GM23248 (cell line): ENCODE data around the gene ROCK2.

Experiments
- EZH2 ChIP-seq: fragments of 200-600 bp; sonication (generic); IDR thresholded peaks from 2 replicates; pipeline ENCODE4 v1.6.1; 2018; ENCODE audit warnings: antibody characterized with exemption, mild to moderate bottlenecking; ENCODE audit not compliant: insufficient read depth, poor library complexity, severe bottlenecking
- EZH2phosphoT487 ChIP-seq: fragments of 200-600 bp; sonication (generic); IDR thresholded peaks from 2 replicates; pipeline ENCODE4 v1.6.1; 2018; ENCODE audit warnings: antibody characterized with exemption, moderate library complexity, mild to moderate bottlenecking, low read depth; ENCODE audit not compliant: insufficient read depth

DNA sequence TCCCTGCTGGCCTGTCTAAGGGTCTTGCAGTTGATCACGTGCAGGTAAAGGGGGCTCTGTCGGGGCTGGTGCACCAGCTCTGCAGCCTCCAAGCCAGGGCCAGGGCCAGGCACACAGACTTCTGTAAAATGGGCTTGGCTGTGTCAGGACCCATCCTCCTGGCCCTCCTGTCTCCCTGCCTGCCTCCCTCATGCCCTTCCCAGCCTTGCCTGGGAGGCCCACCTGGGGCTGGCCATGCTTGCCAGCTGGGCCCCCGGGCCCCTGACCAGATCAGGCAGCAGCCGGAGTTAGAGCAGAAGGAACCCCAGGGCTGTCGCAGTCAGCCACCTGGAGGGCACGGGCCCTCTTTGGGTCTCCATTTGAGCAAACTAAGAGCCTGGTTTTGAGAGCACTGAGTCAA, 187.1 kb downstream of the ROCK2 start:
- TF ChIP-seq EZH2phosphoT487 = no peak
- TF ChIP-seq EZH2 = no peak
